Mucosa of stomach (tissue), 1 donor: Measurements from ENCODE around the gene FAM174C.

ENCODE experiments used
- H3K27me3 ChIP-seq: one replicate; pipeline ENCODE4 v1.7.0; 2013; ENCODE audit warnings: mild to moderate bottlenecking, low read length; ENCODE audit not compliant: control insufficient read depth, insufficient read depth
- H3K36me3 ChIP-seq: one replicate; pipeline ENCODE4 v1.7.0; 2013; ENCODE audit warnings: low read length; ENCODE audit not compliant: control insufficient read depth, insufficient read depth
- H3K4me1 ChIP-seq: one replicate; pipeline ENCODE4 v1.7.0; 2013; ENCODE audit warnings: mild to moderate bottlenecking, low read length; ENCODE audit not compliant: control insufficient read depth, insufficient read depth
- H3K4me3 ChIP-seq: one replicate; pipeline ENCODE4 v1.7.0; 2013; ENCODE audit warnings: low read length
- H3K9ac ChIP-seq: one replicate; pipeline ENCODE4 v1.7.0; 2013; ENCODE audit warnings: mild to moderate bottlenecking, low read length, moderate library complexity
- H3K9me3 ChIP-seq: one replicate; pipeline ENCODE4 v1.7.0; 2013; ENCODE audit warnings: mild to moderate bottlenecking, low read length, moderate library complexity; ENCODE audit not compliant: control insufficient read depth
- donor health status: Pancreatic carcinoma.

Gene FAM174C

DNA sequence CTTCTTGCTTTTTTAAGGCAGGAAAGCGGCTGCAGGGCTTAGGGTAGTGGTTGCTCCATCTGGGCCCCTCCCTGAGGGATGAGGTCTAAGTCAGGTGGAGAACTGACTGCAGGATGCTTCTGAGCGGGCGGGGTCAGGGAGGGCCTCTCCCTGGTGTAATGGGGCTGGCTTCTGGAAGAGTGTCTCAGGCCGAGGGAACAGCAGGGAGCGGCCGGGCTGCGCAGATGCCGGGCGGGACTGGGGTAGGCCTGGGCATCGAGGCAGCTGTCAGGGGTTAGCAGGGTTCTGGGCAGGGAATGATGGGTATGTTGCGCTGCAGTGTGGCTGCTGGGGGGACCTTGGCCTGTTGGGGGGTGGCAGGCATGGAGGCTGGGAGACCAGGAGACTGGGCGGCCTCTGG, 2.7 kb downstream of the FAM174C start:
- Histone ChIP-seq H3K9ac (no peak overlapping the region), H3K9me3 (no peaks in the 10 kb centered on the region), H3K4me3 (no peak overlapping the region), H3K4me1 (peaks cover 47% of the 10 kb centered on the region), H3K36me3 (peaks cover 21% of the 10 kb centered on the region), H3K27me3 (no peaks in the 10 kb centered on the region)

- H3K4me3 ChIP-seq = no peak overlapping the region
- H3K36me3 ChIP-seq = peaks cover 12% of the 10 kb centered on the region
- H3K27me3 ChIP-seq = no peaks in the 10 kb centered on the region
- no peak overlapping the region for H3K9ac ChIP-seq
- H3K4me1 ChIP-seq = peaks cover 48% of the 10 kb centered on the region
- no peaks in the 10 kb centered on the region for H3K9me3 ChIP-seq
Measured at GRCh38 chr19:1278713-1279660, 3.7 kb downstream of the FAM174C start.

DNA sequence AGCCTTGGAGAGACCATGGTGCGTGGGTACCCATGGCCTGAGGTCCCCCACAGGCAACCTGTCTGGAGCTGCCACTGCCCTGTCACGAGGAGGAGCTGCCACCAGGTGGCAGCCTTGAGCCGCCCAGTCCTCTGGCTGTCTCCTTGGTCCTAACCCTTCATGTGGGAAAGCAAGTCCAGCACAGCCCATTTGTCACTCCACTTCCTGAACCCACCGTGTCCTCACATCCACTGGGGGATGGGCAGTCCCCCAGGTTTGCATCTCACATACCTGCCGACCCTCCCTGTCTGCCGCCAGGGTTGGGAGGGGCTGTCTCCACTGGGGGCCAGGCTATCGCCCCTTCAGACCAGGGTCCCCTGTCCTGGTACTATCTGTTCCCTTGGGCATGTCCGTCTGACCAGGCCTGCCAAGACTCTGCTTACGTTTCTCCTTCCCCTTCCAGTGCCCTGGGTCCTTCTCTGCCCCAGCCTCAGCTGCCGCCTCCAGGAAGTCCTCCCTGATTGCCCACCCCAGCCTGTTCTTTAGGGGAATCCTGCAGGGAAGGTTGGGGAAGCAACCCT, 4.5 kb downstream of the FAM174C start:
- Histone ChIP-seq H3K36me3 (peaks cover 4% of the 10 kb centered on the region), H3K4me3 (no peak overlapping the region), H3K27me3 (peaks cover 7% of the 10 kb centered on the region), H3K9ac (no peak overlapping the region), H3K9me3 (no peaks in the 10 kb centered on the region), H3K4me1 (peaks cover 48% of the 10 kb centered on the region)

GRCh38 chr19:1280636-1281568, 5.6 kb downstream of the FAM174C start:
- H3K36me3 ChIP-seq = peaks cover 4% of the 10 kb centered on the region
- H3K4me3 ChIP-seq = no peak overlapping the region
- H3K9me3 ChIP-seq = no peaks in the 10 kb centered on the region
- peaks cover 50% of the 10 kb centered on the region for H3K4me1 ChIP-seq
- H3K9ac ChIP-seq = no peak overlapping the region
- H3K27me3 ChIP-seq = peaks cover 14% of the 10 kb centered on the region

DNA sequence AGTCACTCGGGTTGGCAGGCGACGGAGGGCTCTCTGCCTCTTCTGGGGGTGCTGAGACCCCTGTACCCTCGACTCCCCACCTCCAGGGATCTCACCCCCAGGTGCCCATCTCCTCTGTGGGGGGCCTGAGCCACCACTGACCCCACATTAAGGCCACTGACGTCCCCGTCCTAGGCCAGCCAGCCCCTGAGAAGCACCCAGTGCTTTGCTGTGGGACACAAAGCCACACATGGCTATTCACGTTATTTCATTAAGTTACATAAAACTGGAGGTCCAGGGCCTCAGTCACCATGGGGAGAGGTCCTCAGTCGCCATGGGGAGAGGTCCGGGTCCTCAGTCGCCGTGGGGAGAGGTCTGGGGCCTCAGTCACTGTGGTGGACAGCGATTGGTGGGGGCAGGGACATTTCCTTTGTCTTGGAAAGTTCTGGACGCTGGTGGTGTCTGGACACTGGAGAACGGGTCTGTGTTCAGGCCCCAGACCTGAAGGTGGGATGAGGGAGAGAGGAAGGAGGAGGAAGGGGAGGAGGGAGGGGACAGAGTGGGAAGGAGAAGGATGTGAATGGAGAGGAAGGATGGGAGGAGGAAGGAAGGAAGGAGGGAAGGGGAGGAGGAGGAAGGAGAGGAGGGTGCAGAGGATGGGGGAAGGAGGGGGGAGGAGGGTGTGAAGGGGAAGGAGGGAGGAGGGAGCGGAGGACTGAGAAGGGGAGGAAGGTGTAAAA, 6.4 kb downstream of the FAM174C start:
- H3K27me3 ChIP-seq = peaks cover 18% of the 10 kb centered on the region
- H3K4me1 ChIP-seq = peaks cover 47% of the 10 kb centered on the region
- peaks cover 4% of the 10 kb centered on the region for H3K36me3 ChIP-seq
- H3K9ac ChIP-seq = no peak overlapping the region
- H3K4me3 ChIP-seq = no peak overlapping the region
- H3K9me3 ChIP-seq = no peaks in the 10 kb centered on the region

GRCh38 chr19:1282588-1283206, 7.4 kb downstream of the FAM174C start:
- peaks cover 28% of the 10 kb centered on the region for H3K27me3 ChIP-seq
- H3K4me3 ChIP-seq = no peak overlapping the region
- H3K9me3 ChIP-seq = no peaks in the 10 kb centered on the region
- peaks cover 4% of the 10 kb centered on the region for H3K36me3 ChIP-seq
- H3K4me1 ChIP-seq = peaks cover 50% of the 10 kb centered on the region
- no peak overlapping the region for H3K9ac ChIP-seq

DNA sequence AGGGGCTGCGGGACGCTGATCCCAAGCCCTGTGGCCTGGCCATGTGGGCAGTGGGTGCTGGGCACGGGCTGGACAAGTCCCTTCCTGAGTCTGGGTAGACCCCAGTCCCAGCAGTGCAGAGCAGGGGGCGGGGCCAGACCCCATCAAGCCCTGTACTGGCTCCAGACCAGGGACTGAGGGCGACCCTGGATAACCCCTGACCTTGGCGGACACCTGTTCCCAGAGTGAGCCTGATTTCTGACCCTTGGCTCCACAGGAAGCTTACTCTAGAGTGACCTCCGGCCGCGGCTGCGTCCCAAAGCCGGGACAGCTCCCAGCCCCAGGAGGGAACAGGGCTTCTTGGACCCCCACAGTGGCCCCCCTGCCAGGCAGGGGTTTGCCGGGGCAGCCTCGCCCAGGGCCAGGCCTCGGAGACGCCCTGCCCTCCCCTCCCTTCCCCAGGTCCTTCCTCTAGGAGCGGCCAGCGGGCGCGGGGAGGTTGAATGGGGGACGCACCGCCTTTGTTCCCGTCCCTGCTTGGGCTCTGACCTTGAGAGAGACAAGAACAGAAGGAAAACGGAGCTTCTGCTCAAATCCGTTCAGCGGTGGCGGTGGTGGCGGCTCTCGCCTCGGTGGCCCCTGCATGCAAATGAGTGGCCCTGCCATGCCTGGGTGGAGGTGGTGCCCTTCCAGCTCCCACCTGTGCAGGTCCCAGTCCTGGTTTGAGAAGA, 8.0 kb downstream of the FAM174C start:
- peaks cover 4% of the 10 kb centered on the region for H3K36me3 ChIP-seq
- H3K27me3 ChIP-seq = peaks cover 34% of the 10 kb centered on the region
- no peak overlapping the region for H3K4me3 ChIP-seq
- H3K4me1 ChIP-seq = peaks cover 51% of the 10 kb centered on the region
- no peak overlapping the region for H3K9ac ChIP-seq
- no peaks in the 10 kb centered on the region for H3K9me3 ChIP-seq

- H3K4me1 ChIP-seq = peaks cover 51% of the 10 kb centered on the region
- H3K36me3 ChIP-seq = peaks cover 2% of the 10 kb centered on the region
- H3K27me3 ChIP-seq = peaks cover 40% of the 10 kb centered on the region
- H3K9me3 ChIP-seq = no peaks in the 10 kb centered on the region
- H3K4me3 ChIP-seq = peak overlapping the region; percentile 25
- H3K9ac ChIP-seq = no peak overlapping the region
Measured at GRCh38 chr19:1283917-1284292, 8.6 kb downstream of the FAM174C start.

DNA sequence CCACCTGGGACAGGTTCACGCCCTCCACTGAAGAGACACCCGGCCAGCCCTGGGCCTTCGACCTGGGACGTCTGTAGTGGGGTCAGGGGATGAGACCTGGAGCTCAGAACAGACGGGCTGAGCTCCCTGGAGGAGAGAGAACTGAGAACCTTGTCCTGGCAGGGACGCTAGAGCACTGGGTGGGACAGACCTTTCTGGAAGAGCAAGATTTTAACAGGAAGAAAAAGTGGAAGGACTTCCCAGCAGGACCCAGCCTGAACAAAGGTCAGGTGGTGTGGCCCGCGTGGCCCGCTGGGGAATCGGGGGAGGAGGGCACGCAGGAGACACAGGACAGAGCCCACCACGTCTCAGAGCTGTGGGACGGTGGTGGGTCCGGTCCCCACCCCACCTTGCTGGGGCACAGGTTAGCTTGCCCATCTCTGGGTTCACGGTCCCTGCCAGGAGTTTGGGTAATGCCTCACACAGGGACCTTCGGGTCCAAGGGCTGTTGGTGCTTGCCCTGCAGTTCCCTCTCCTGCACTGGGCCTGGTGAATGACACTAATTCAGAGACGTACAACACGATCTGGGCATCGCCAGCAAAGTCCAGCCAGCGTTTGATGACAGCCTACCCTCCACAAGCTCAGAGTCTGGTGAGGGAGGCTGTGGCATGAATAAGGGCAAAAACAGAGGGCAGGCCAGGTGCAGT, 9.1 kb downstream of the FAM174C start:
- peak overlapping the region; percentile 25 for H3K4me3 ChIP-seq
- H3K9ac ChIP-seq = no peak overlapping the region
- H3K27me3 ChIP-seq = peaks cover 45% of the 10 kb centered on the region
- H3K36me3 ChIP-seq = no peaks in the 10 kb centered on the region
- no peaks in the 10 kb centered on the region for H3K9me3 ChIP-seq
- H3K4me1 ChIP-seq = peaks cover 50% of the 10 kb centered on the region

DNA sequence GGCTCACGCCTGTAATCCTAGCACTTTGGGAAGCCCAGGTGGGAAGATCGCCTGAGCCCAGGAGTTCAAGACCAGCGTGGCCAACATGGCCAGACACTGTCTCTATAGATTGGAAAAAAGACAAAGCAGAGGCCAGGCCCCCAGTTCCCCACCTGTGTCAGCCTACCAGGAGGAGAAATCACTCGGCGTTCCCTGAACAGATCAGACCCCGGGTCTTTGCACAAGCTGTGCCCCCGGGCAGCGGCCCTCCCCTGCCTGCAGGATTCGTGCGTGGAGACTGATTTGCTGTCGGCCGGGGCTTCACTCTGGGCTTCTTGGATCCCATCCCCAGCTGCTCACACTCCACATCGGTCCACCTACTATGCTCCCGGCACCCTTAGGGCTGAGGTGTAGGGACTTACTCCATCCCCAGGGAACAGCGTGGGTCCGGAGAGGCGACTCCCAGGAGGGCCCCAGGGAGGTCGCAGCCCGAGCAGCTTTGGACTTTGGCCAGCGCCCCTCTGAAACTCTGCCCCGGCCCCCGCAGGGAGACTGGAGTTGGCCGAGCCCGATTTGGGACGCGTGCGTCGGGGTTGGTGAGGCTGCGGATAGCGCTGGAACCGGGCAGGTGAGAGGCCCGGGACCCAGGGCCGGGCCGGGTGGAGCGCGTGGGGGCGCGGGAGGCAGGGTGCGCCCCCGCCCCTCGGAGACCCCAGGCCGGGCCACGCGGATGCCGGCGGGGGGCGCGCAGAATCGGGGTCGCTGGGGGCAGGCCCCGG, 9.8 kb downstream of the FAM174C start:
- Histone ChIP-seq H3K9me3 (no peaks in the 10 kb centered on the region), H3K4me3 (no peak overlapping the region), H3K9ac (no peak overlapping the region), H3K4me1 (peaks cover 42% of the 10 kb centered on the region), H3K36me3 (no peaks in the 10 kb centered on the region), H3K27me3 (peaks cover 48% of the 10 kb centered on the region)
